ENCODE results near the gene GALK1. TPM values are rescaled to one million over a fixed set of nuclear protein-coding genes. Genes with fewer than 3 reads are reported as not detected.

Gene GALK1
- polyA plus RNA-seq, 1 donor (not counting 4 experiments of a cell fraction or from before 2014, with no cell fraction given), result 1.3 TPM

DNA sequence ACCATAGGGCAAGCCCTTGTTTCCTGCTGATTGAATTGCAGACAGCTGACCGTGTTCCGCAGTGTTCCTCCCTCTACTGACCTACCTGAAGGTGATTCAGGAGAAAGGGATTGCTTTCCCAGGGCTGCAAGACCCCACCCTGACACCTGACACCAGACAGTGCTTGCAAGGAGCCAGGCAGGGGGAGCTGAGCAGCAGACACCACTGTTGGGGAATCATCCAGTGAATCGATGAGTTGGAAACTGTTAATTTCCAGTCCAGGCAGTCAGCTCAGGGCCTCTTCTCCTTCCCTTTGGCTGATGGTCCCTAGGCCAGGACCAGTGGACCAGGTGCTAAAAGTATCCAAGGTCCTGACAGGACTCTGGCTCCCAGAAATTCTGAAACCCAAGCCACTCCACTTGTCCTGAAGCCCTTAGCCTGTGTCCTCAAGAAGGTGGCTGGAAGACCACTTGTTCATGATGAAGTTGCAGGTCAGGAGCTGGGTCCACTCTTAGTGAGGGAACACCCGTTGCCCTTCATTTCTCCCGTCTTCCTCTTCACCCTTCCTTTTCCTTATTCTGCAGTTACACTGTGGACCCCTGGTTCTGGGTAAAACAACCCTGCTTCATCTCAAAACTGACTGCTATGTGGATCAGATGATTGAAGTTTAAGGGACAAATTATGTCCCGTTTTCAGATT is 10.1 kb upstream of the GALK1 start:
- DNase-seq (ENCODE audit: low read depth, low spot score) (no peak), FAIRE-seq (no peak)
- no peak overlapping the region for H3K27ac ChIP-seq (ENCODE audit: control insufficient read depth, insufficient read depth, low read length)
- peaks cover 11% of the 10 kb centered on the region for H3K79me2 ChIP-seq (ENCODE audit: control insufficient read depth, insufficient read depth, low read length)
- no peaks in the 10 kb centered on the region for H3K9me3 ChIP-seq (ENCODE audit: control insufficient read depth, low read depth, low read length)
- H3K36me3 ChIP-seq (ENCODE audit: control insufficient read depth in 2 of 2, extremely low read depth in 1 of 2, insufficient read depth in 2 of 2, low read length in 2 of 2), result peaks cover 4 to 13% of the 10 kb centered on the region in 2 experiments
- peaks cover 11% of the 10 kb centered on the region for H3K4me1 ChIP-seq (ENCODE audit: control insufficient read depth, extremely low read depth, insufficient read depth, low read length)
- dilution Hi-C loops (cut with MboI; ENCODE audit: extremely low pct_ligation_motif_present, low sequenced_read_pairs), result no loop called here
- no peak overlapping the region for H3K4me3 ChIP-seq (ENCODE audit: control insufficient read depth in 2 of 3, extremely low read depth in 1 of 3, insufficient read depth in 2 of 3, low read depth in 1 of 3, low read length in 3 of 3)
- TF ChIP-seq, protein P1, sequence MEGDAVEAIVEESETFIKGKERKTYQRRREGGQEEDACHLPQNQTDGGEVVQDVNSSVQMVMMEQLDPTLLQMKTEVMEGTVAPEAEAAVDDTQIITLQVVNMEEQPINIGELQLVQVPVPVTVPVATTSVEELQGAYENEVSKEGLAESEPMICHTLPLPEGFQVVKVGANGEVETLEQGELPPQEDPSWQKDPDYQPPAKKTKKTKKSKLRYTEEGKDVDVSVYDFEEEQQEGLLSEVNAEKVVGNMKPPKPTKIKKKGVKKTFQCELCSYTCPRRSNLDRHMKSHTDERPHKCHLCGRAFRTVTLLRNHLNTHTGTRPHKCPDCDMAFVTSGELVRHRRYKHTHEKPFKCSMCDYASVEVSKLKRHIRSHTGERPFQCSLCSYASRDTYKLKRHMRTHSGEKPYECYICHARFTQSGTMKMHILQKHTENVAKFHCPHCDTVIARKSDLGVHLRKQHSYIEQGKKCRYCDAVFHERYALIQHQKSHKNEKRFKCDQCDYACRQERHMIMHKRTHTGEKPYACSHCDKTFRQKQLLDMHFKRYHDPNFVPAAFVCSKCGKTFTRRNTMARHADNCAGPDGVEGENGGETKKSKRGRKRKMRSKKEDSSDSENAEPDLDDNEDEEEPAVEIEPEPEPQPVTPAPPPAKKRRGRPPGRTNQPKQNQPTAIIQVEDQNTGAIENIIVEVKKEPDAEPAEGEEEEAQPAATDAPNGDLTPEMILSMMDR (optimal IDR thresholded peaks at IDR 0.05 in 1 of 3, IDR thresholded peaks at IDR 0.05 in 1 of 3, conservative IDR thresholded peaks at IDR 0.05 in 1 of 3; ENCODE audit: extremely low read depth in 1 of 3, insufficient read depth in 2 of 3, low read length in 3 of 3), result no peak
- no peak for TF ChIP-seq EZH2 (IDR thresholded peaks at IDR 0.05; ENCODE audit: low read length)
- no peak overlapping the region for H3K4me2 ChIP-seq (ENCODE audit: control insufficient read depth, extremely low read depth, insufficient read depth, low read depth, low read length)
- H3K9ac ChIP-seq (ENCODE audit: control insufficient read depth, extremely low read depth, insufficient read depth, low read length), result no peak overlapping the region
- no peaks in the 10 kb centered on the region for H3K27me3 ChIP-seq (ENCODE audit: control insufficient read depth, extremely low read depth, insufficient read depth, low read length)
- no peaks in the 10 kb centered on the region for H3K9me1 ChIP-seq (ENCODE audit: control insufficient read depth, extremely low read depth, insufficient read depth, low read length)
- peaks cover 24% of the 10 kb centered on the region for H4K20me1 ChIP-seq (ENCODE audit: control insufficient read depth, extremely low read depth, insufficient read depth, low read length)
- no peak overlapping the region for H2AFZ ChIP-seq (ENCODE audit: control insufficient read depth, low read length)

DNA sequence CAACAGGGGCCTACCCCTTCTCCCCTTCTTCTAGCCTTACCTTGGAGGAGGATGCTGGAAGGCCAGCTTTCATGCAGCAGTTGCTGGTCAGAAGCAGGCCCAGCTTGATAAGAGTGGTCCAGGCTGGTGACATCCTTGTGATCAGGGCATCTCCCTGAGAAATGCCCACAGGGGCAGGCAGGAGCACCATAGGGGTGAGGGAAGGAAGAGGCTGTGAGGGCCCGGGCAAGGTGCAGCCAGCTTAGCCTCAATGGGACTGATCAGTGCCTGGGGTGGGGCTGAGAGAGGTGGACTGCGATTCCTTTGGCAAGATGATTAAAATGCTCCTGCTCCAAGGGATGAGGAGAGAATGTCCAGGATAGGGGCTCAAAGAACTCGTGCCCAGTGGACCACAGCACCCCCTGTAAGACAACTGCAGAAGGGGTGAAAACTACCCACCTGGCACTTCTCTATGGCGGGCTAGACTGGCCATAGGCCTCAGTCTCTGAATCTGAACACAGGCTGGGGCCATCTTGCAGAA is 9.5 kb upstream of the GALK1 start:
- dilution Hi-C loops (cut with MboI; ENCODE audit: extremely low pct_ligation_motif_present, low sequenced_read_pairs), result no loop called here
- peaks cover 24% of the 10 kb centered on the region for H4K20me1 ChIP-seq (ENCODE audit: control insufficient read depth, extremely low read depth, insufficient read depth, low read length)
- H3K79me2 ChIP-seq (ENCODE audit: control insufficient read depth, insufficient read depth, low read length), result peaks cover 11% of the 10 kb centered on the region
- no peak overlapping the region for H3K4me3 ChIP-seq (ENCODE audit: control insufficient read depth in 2 of 3, extremely low read depth in 1 of 3, insufficient read depth in 2 of 3, low read depth in 1 of 3, low read length in 3 of 3)
- no peak overlapping the region for H3K9ac ChIP-seq (ENCODE audit: control insufficient read depth, extremely low read depth, insufficient read depth, low read length)
- no peak for TF ChIP-seq EZH2 (IDR thresholded peaks at IDR 0.05; ENCODE audit: low read length)
- TF ChIP-seq, protein P1 (optimal IDR thresholded peaks at IDR 0.05 in 1 of 3, IDR thresholded peaks at IDR 0.05 in 1 of 3, conservative IDR thresholded peaks at IDR 0.05 in 1 of 3; ENCODE audit: extremely low read depth in 1 of 3, insufficient read depth in 2 of 3, low read length in 3 of 3), result no peak
- H3K27me3 ChIP-seq (ENCODE audit: control insufficient read depth, extremely low read depth, insufficient read depth, low read length), result no peaks in the 10 kb centered on the region
- peaks cover 11% of the 10 kb centered on the region for H3K4me1 ChIP-seq (ENCODE audit: control insufficient read depth, extremely low read depth, insufficient read depth, low read length)
- no peak overlapping the region for H3K27ac ChIP-seq (ENCODE audit: control insufficient read depth, insufficient read depth, low read length)
- DNase-seq (ENCODE audit: low read depth, low spot score) (no peak), FAIRE-seq (no peak)
- H3K4me2 ChIP-seq (ENCODE audit: control insufficient read depth, extremely low read depth, insufficient read depth, low read depth, low read length), result no peak overlapping the region
- peaks cover 4 to 13% of the 10 kb centered on the region in 2 experiments for H3K36me3 ChIP-seq (ENCODE audit: control insufficient read depth in 2 of 2, extremely low read depth in 1 of 2, insufficient read depth in 2 of 2, low read length in 2 of 2)
- no peak overlapping the region for H2AFZ ChIP-seq (ENCODE audit: control insufficient read depth, low read length)
- no peaks in the 10 kb centered on the region for H3K9me3 ChIP-seq (ENCODE audit: control insufficient read depth, low read depth, low read length)
- no peaks in the 10 kb centered on the region for H3K9me1 ChIP-seq (ENCODE audit: control insufficient read depth, extremely low read depth, insufficient read depth, low read length)
